Endothelial cell of umbilical vein (primary cell): ENCODE data around the gene ABL1. TPM values are rescaled to one million over a fixed set of nuclear protein-coding genes. Genes with fewer than 3 reads are reported as not detected.

Source experiments
- BruUV-seq: library from RNA; stranded (reverse); fragments of 400-500 nt; replicated peaks from 2 replicates; lab custom pipeline; 2021; lab: Mats Ljungman, UMichigan
- CTCF ChIA-PET: fragments of 300-600, 350-600 bp; sonication (Branson Sonifier 250); formaldehyde crosslinking; loops from one replicate; lab custom pipeline; 2021; ENCODE audit warnings: antibody characterized with exemption, inconsistent platforms; lab: Charles Lee
- POLR2A ChIA-PET: fragments of 300-600, 350-600 bp; sonication (Branson Sonifier 250); formaldehyde crosslinking; loops from one replicate; lab custom pipeline; 2021; ENCODE audit warnings: antibody characterized with exemption, inconsistent platforms; lab: Charles Lee
- DNase-seq: peaks from one replicate; pipeline ENCODE4 v3.0.0-alpha.2; 2011; ENCODE audit warnings: low read depth, low spot score
- FAIRE-seq: peaks from 2 replicates; lab custom pipeline; 2011; peaks lifted over from hg19 to GRCh38; lab: Jason Lieb, UNC
- H2AFZ ChIP-seq: 2 replicates; pipeline ENCODE4 v1.6.0; 2012; ENCODE audit warnings: low read depth, low read length, control low read depth, inconsistent platforms
- H3K27ac ChIP-seq: 2 replicates; pipeline ENCODE4 v1.5.1; 2011; ENCODE audit warnings: low read depth, mild to moderate bottlenecking, control low read depth, low read length, moderate library complexity; ENCODE audit not compliant: insufficient read depth
- H3K27me3 ChIP-seq, 2 experiments: 2 replicates each; pipeline versions ENCODE4 v1.6.0 to v1.6.1; 2011; ENCODE audit warnings: low read length in 2 of 2, mixed read lengths in 1 of 2; ENCODE audit not compliant: control insufficient read depth in 2 of 2, insufficient read depth in 2 of 2
- H3K36me3 ChIP-seq, 2 experiments: 2 replicates in 1 of 2; 3 replicates in 1 of 2; pipeline ENCODE4 v1.5.1; 2011; ENCODE audit warnings: low read length in 2 of 2, mild to moderate bottlenecking in 1 of 2, moderate library complexity in 1 of 2; ENCODE audit not compliant: control insufficient read depth in 2 of 2, insufficient read depth in 2 of 2; ENCODE audit errors: extremely low read depth in 1 of 2
- H3K4me1 ChIP-seq: 3 replicates; pipeline ENCODE4 v1.5.1; 2011; ENCODE audit warnings: mild to moderate bottlenecking, low read length; ENCODE audit not compliant: control insufficient read depth, insufficient read depth; ENCODE audit errors: extremely low read depth
- H3K4me2 ChIP-seq: 2 replicates; pipeline ENCODE4 v1.6.1; 2011; ENCODE audit warnings: low read length, control low read depth, mixed read lengths; ENCODE audit not compliant: insufficient read depth
- H3K4me3 ChIP-seq, 3 experiments: fragments of 200-600 bp in 1 of 3; sonication (generic), shearing (Covaris generic) in 1 of 3; replicated peaks in 1 of 3; 2 replicates each; pipeline ENCODE4 v1.5.1; 2011 to 2016; ENCODE audit warnings: control low read depth in 3 of 3, low read length in 3 of 3, mild to moderate bottlenecking in 2 of 3, inconsistent platforms in 1 of 3, low read depth in 1 of 3, moderate library complexity in 1 of 3; ENCODE audit not compliant: insufficient read depth in 1 of 3
- H3K79me2 ChIP-seq: 2 replicates; pipeline ENCODE4 v1.6.0; 2012; ENCODE audit warnings: low read length, inconsistent platforms; ENCODE audit not compliant: control insufficient read depth, insufficient read depth
- H3K9ac ChIP-seq: replicated peaks from 2 replicates; pipeline ENCODE3; 2011; ENCODE audit warnings: low read length, control low read depth; ENCODE audit not compliant: insufficient read depth; ENCODE audit errors: extremely low read depth
- H3K9me1 ChIP-seq: replicated peaks from 3 replicates; pipeline ENCODE4 v1.6.0; 2011; ENCODE audit warnings: mild to moderate bottlenecking, low read length; ENCODE audit not compliant: control insufficient read depth, insufficient read depth; ENCODE audit errors: extremely low read depth
- H3K9me3 ChIP-seq: replicated peaks from 2 replicates; pipeline ENCODE4 v1.5.1; 2012; ENCODE audit warnings: low read length, inconsistent platforms; ENCODE audit not compliant: control insufficient read depth, insufficient read depth
- H4K20me1 ChIP-seq: replicated peaks from 2 replicates; pipeline ENCODE3; 2011; ENCODE audit warnings: mild to moderate bottlenecking, low read length; ENCODE audit not compliant: control insufficient read depth, insufficient read depth; ENCODE audit errors: extremely low read depth
- CTCF ChIP-seq, 2 donors: IDR thresholded peaks; 1 replicate in 1 of 2; 2 replicates in 1 of 2; pipeline ENCODE4 v1.5.1; 2011; ENCODE audit warnings: low read length in 2 of 2, mild to moderate bottlenecking in 2 of 2, moderate library complexity in 2 of 2, control low read depth in 1 of 2, inconsistent platforms in 1 of 2, low read depth in 1 of 2; ENCODE audit not compliant: insufficient read depth in 1 of 2; ENCODE audit errors: extremely low read depth in 1 of 2
- EZH2 ChIP-seq: IDR thresholded peaks from 2 replicates; pipeline ENCODE4 v1.6.1; 2012; ENCODE audit warnings: borderline replicate concordance, low read depth, mild to moderate bottlenecking, moderate library complexity, low read length, inconsistent platforms; ENCODE audit not compliant: severe bottlenecking
- FOS ChIP-seq: IDR thresholded peaks from 2 replicates; pipeline ENCODE4 v1.6.1; 2011; ENCODE audit warnings: mild to moderate bottlenecking, low read length, moderate library complexity, borderline replicate concordance; ENCODE audit not compliant: insufficient read depth
- GATA2 ChIP-seq: IDR thresholded peaks from 2 replicates; pipeline ENCODE4 v1.7.0; 2011; ENCODE audit warnings: low read depth, mild to moderate bottlenecking, moderate library complexity, mixed read lengths, low read length; ENCODE audit not compliant: insufficient read length, insufficient read depth
- JUN ChIP-seq: IDR thresholded peaks from 2 replicates; pipeline ENCODE4 v1.6.1; 2011; ENCODE audit warnings: borderline replicate concordance, low read depth; ENCODE audit not compliant: insufficient read length, insufficient read depth
- MAX ChIP-seq: IDR thresholded peaks from 2 replicates; pipeline ENCODE4 v1.6.1; 2011; ENCODE audit not compliant: insufficient read depth, insufficient read length
- MYC ChIP-seq: IDR thresholded peaks from one replicate; pipeline ENCODE4 v1.6.1; 2011; ENCODE audit warnings: mild to moderate bottlenecking, low read depth, low read length
- POLR2A ChIP-seq: IDR thresholded peaks from 2 replicates; pipeline ENCODE4 v1.6.1; 2012; ENCODE audit warnings: low read depth, mild to moderate bottlenecking, control low read depth, low read length
- POLR2AphosphoS5 ChIP-seq: IDR thresholded peaks from 2 replicates; pipeline ENCODE4 v1.6.1; 2012; ENCODE audit warnings: low read depth, mild to moderate bottlenecking, control low read depth, low read length, moderate library complexity; ENCODE audit not compliant: insufficient read depth
- dilution Hi-C: fragments of 300-500 bp; cut with MboI; formaldehyde crosslinking; loops from one replicate; pipeline ENCODE4 v1.15.0; 2019; ENCODE audit warnings: low sequenced_read_pairs; ENCODE audit not compliant: extremely low pct_ligation_motif_present
- intact Hi-C: fragments of 100-400 bp; cut with micrococcal nuclease; formaldehyde crosslinking; loops from one replicate; pipeline ENCODE4 v1.10.0; 2022
- polyA plus RNA-seq, 4 experiments: library from polyadenylated mRNA; depleted of rRNA in 3 of 4; stranded (reverse) in 3 of 4; unstranded in 1 of 4; fragments of >200 nt; gene quantifications; 2 replicates each; pipeline versions ENCODE4 v1.2.1 to v1.2.3, GENCODE V29; 2011 to 2012; ENCODE audit warnings: missing spikeins in 1 of 4
- total RNA-seq: library from RNA; stranded (reverse); gene quantifications from 2 replicates; pipeline ENCODE4 v1.2.3, GENCODE V29; 2021

The ABL1 gene
- total and polyA plus RNA-seq, 2 donors (not counting 3 experiments of a cell fraction or from before 2014, with no cell fraction given) = 32.1 to 87.1 TPM

- no peak for DNase-seq
- BruUV-seq = no TSS peak
- ChIA-PET POLR2A (no interaction called here), CTCF (interaction anchor here (1.1 to 1.4 kb wide), 3 partner anchors 39 to 138 kb away, joined by 3 to 6 read pairs (median 4); no protein-coding TSS in a partner anchor)
- no peak overlapping the region for H3K4me3 ChIP-seq
- H4K20me1 ChIP-seq = no peaks in the 10 kb centered on the region
- no peaks in the 10 kb centered on the region for H3K9me3 ChIP-seq
- intact Hi-C loops = no loop called here
- dilution Hi-C loops = no loop called here
- peaks cover 0 to 2% of the 10 kb centered on the region in 2 experiments for H3K27me3 ChIP-seq
- no peaks in the 10 kb centered on the region for H3K4me1 ChIP-seq
- H3K27ac ChIP-seq = no peak overlapping the region
- H2AFZ ChIP-seq = no peak overlapping the region
- TF ChIP-seq POLR2A (no peak), MYC (no peak), JUN (no peak), POLR2AphosphoS5 (no peak), CTCF (IDR thresholded peaks at IDR 0.05; ENCODE audit: extremely low read depth in 1 of 2, insufficient read depth in 1 of 2, low read depth in 1 of 2, low read length in 2 of 2) (no peak), GATA2 (no peak), MAX (no peak), EZH2 (no peak), FOS (no peak)
- H3K9ac ChIP-seq = no peak overlapping the region
- FAIRE-seq = no peak
- H3K79me2 ChIP-seq = no peaks in the 10 kb centered on the region
- H3K9me1 ChIP-seq = no peaks in the 10 kb centered on the region
- no peak overlapping the region for H3K4me2 ChIP-seq
- no peaks in the 10 kb centered on the region for H3K36me3 ChIP-seq
Observed at GRCh38 chr9:130908146-130908877, 73.3 kb downstream of the ABL1 start.
